GM19372 (cell line): ENCODE results near the gene SSR1.

Source experiments
- ATAC-seq: cut with Tn5 transposase; IDR thresholded peaks from one replicate; pipeline ENCODE4 v1.9.1; 2021; ENCODE audit warnings: mild to moderate bottlenecking, low read depth, moderate library complexity; ENCODE audit not compliant: unreplicated experiment

The SSR1 gene

DNA sequence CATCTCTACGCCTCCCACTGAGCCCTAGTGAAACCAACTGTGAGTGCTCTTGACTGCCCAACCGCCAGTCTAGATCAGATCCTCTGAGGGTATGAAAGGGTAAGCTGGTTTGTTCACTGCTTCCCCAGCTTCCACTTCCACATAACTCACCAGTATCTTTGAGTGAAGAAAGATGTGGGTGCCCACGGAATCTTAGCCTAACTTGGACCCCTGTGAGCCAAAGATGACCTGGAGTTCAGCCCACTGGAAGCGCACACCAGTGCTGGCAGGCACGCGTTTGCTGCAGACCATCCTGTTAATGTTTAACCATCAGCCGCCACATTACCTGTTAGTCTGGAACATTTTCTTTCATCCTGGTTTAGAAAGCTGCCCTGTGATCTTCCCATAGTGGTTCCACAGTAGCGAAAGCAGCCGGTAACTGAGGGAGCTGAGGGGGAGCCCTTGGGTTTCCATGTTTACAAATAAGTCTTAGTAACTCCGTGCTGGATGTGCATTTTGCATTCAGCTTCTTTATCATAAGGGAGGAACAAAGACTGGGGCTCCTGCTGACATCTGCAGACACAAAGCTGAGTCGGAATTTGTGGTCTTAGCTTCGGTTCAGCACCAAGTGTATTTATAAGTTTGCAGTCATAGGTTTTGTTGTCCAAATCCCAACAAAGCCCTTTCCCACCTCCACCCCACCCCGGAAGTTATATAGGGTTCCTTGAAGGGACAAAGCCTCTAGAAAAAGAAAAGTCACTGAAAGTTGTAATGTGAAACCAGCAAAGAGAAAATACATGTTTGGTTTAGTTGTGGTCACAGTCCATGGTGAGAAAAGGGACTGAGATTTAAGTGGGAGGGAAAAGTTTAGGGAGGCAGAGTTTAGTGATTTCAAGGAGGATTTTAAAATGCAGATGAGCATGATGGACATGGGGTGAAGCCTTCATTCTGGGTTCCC, 71.0 kb downstream of the SSR1 start:
- no peak for ATAC-seq

GRCh38 chr6:7241160-7241559, 71.8 kb downstream of the SSR1 start:
- ATAC-seq: no peak

GRCh38 chr6:7240351-7240750, 72.6 kb downstream of the SSR1 start:
- ATAC-seq: no peak

- no peak for ATAC-seq
Measured at GRCh38 chr6:7239590-7239948, 73.4 kb downstream of the SSR1 start.

DNA sequence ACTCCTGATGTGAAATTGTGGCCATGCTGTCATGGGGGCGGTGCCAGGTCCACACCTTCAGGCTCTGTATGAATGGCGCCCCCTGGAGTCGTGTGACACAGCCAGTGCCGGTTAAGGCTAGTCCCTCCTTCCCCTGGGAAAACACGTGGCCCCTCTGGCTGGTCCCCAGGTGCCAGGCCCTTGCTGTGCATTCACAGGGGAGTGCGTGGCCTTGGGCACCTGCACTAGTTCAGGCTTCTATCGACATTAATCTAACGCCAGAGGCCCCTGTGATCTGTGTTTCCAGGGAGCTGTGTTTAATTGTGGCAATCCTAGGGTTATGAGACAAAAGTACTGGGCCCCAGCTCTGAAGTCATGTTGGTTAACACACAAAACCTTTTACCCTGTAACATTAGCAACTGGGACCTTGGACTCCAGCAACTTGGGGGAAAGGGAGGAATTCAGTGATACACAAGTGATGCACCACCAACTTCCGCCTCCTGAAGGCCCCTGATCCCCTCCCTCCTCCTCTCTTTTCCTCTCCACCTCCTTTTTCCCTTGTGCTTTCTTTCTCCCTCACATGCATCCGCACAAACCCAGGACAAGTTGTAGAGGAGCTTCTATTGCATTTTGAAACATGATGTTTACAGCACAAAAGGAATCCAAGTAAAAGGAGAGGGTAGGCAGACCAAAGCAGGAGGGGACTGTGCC, 74.0 kb downstream of the SSR1 start:
- peak; percentile 41 for ATAC-seq

GRCh38 chr6:7238526-7238899, 74.5 kb downstream of the SSR1 start:
- ATAC-seq: no peak

GRCh38 chr6:7237653-7238188, 75.3 kb downstream of the SSR1 start:
- ATAC-seq: no peak

GRCh38 chr6:7236306-7237209, 76.4 kb downstream of the SSR1 start:
- ATAC-seq: peak; percentile 45

GRCh38 chr6:7235712-7236305, 77.2 kb downstream of the SSR1 start:
- ATAC-seq: no peak

DNA sequence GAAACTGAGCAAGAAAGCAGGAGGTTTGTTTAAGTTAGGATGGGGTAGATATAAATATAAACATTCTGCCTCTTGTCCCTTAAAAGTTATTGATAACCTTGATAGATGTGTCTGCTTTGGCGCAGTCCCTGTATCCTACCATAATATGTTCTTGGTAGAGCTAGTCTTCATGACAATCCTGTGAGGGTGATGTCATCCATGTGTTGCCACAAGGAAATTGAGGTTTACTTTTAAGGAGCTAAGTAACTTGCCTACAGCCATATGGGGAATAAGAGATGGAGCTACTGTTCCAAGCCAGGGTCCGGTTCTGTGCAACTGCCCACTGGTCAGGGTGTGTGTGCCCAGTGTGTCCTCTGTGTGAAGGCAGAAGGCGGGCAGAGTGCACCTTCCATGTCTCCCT, 78.5 kb downstream of the SSR1 start:
- ATAC-seq: no peak

- ATAC-seq: no peak
Measured at GRCh38 chr6:7232351-7232750, 80.6 kb downstream of the SSR1 start.

GRCh38 chr6:7230956-7231713, 81.9 kb downstream of the SSR1 start:
- ATAC-seq: no peak

DNA sequence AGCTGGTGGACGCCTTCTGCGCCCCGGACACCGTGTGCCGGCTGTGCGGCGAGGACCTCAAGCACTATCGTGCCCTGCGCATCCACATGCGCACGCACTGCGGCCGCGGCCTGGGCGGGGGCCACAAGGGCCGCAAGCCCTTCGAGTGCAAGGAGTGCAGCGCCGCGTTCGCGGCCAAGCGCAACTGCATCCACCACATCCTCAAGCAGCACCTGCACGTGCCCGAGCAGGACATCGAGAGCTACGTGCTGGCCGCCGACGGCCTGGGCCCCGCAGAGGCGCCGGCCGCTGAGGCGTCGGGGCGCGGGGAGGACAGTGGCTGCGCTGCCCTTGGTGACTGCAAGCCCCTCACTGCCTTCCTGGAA, 82.7 kb downstream of the SSR1 start:
- no peak for ATAC-seq

DNA sequence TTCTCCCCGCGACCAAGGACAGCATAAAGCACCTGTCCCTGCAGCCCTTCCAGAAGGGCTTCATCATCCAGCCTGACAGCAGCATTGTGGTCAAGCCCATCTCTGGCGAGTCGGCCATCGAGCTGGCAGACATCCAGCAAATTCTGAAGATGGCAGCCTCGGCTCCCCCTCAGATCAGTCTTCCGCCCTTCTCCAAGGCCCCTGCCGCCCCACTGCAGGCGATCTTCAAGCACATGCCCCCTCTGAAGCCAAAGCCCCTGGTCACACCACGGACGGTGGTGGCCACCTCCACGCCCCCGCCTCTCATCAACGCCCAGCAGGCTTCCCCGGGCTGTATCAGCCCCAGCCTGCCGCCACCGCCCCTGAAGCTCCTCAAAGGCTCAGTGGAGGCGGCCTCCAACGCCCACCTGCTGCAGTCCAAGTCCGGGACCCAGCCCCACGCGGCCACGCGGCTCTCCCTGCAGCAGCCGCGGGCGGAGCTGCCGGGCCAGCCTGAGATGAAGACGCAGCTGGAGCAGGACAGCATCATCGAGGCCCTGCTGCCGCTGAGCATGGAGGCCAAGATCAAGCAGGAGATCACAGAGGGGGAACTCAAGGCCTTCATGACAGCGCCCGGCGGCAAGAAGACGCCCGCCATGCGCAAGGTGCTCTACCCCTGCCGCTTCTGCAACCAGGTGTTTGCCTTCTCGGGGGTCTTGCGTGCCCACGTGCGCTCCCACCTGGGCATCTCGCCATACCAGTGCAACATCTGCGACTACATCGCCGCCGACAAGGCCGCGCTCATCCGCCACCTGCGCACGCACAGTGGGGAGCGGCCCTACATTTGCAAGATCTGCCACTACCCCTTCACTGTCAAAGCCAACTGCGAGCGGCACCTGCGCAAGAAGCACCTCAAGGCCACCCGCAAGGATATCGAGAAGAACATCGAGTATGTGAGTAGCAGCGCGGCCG, 83.3 kb downstream of the SSR1 start:
- ATAC-seq: no peak

DNA sequence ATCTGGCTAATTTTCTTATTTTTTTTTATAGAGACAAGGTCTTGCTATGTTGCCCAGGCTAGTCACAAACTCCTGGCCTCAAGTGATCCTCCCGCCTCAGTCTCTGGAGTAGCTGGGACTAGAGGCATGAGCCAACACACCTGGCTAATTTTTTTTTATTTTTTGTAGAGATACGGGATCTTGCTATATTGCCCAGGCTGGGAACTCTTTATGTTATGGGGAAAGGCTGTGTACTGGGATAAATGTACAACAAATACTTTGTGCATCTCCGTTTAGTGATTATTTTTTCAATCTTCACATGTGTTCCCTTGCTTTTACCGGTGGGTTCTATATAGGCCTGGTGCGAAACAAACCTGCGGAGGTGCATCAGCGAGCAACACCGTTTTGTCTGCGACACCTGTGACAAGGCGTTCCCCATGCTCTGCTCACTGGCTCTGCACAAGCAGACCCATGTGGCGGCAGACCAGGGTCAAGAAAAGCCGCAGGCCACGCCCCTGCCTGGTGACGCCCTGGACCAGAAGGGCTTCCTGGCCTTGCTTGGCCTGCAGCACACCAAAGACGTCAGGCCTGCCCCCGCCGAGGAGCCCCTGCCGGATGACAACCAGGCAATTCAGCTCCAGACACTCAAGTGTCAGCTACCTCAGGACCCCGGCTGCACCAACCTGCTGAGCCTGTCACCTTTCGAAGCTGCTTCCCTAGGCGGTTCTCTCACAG, 84.2 kb downstream of the SSR1 start:
- ATAC-seq: no peak

- no peak for ATAC-seq
Measured at GRCh38 chr6:7224731-7225130, 88.3 kb downstream of the SSR1 start.

- ATAC-seq: no peak
Measured at GRCh38 chr6:7222197-7222596, 90.8 kb downstream of the SSR1 start.

- ATAC-seq: no peak
Measured at GRCh38 chr6:7219310-7219709, 93.7 kb downstream of the SSR1 start.
